Heart right ventricle (tissue), 16 donors: ENCODE measurements around the gene PKNOX2. TPM values are rescaled to one million over a fixed set of nuclear protein-coding genes. Genes with fewer than 3 reads are reported as not detected.

Experiments
- ATAC-seq, 8 donors: fragments of 200-7000 bp; cut with Tn5 transposase; one replicate each; pipeline ENCODE4 v1.9.1; 2020; ENCODE audit warnings: mild to moderate bottlenecking in 8 of 8, moderate library complexity in 8 of 8, moderate number of reproducible peaks in 1 of 8
- DNase-seq, 2 donors: peaks; one replicate each; pipeline ENCODE4 v3.0.0-alpha.2; 2020
- H3K27ac ChIP-seq, 10 donors: fragments of 200-600 bp; sonication (generic) in 2 of 10; one replicate each; pipeline versions ENCODE4 v1.5.0 to v1.8.0; 2020 to 2022; ENCODE audit warnings: mild to moderate bottlenecking in 3 of 10
- H3K27me3 ChIP-seq, 7 donors: fragments of 200-600 bp; one replicate each; pipeline ENCODE4 v1.8.0; 2021 to 2022; ENCODE audit warnings: mild to moderate bottlenecking in 2 of 7
- H3K36me3 ChIP-seq, 9 donors: fragments of 200-600 bp; sonication (generic) in 1 of 9; one replicate each; pipeline versions ENCODE4 v1.5.0 to v1.8.0; 2020 to 2022; ENCODE audit warnings: mild to moderate bottlenecking in 2 of 9
- H3K4me1 ChIP-seq, 9 donors: fragments of 200-600 bp; sonication (generic) in 1 of 9; one replicate each; pipeline versions ENCODE4 v1.5.0 to v1.8.0; 2020 to 2022; ENCODE audit warnings: mild to moderate bottlenecking in 4 of 9
- H3K4me3 ChIP-seq, 10 donors: fragments of 200-600 bp; sonication (generic) in 2 of 10; one replicate each; pipeline versions ENCODE4 v1.5.0 to v1.8.0; 2020 to 2022; ENCODE audit warnings: mild to moderate bottlenecking in 7 of 10, moderate library complexity in 2 of 10
- H3K9me3 ChIP-seq, 11 donors: fragments of 200-600 bp in 10 of 11; sonication (generic) in 2 of 11; one replicate each; pipeline versions ENCODE4 v1.5.0 to v1.8.0; 2013 to 2022; ENCODE audit warnings: mild to moderate bottlenecking in 2 of 11, control low read depth in 1 of 11, moderate library complexity in 1 of 11
- WGBS, 2 donors: extraction: QIAGEN DNeasy Blood & Tissue Kit; methylation state at CpG; one replicate each; pipeline ENCODE4 v1.1.7; 2013; ENCODE audit warnings: inconsistent platforms in 1 of 2; 5-methylcytosine and 5-hydroxymethylcytosine counted together
- intact Hi-C, 10 donors: fragments of 100-400 bp; cut with DNase I; formaldehyde crosslinking; loops; one replicate each; pipeline versions ENCODE4 v1.11.1 to v1.14.2; 2022
- polyA plus RNA-seq, 2 donors: library from polyadenylated mRNA; stranded (reverse); fragments of 200-250 nt; gene quantifications; one replicate each; pipeline ENCODE4 v1.2.3, GENCODE V29; 2013
- total RNA-seq, 10 donors: library from RNA; stranded (reverse); fragmentation: NEBNext Ultra II Directional in 3 of 10; extraction: Animal tissue kit (Norgen Biotek cat#: 25700) in 3 of 10; gene quantifications; one replicate each; pipeline versions ENCODE4 v1.2.1 to v1.2.4, GENCODE V29; 2021 to 2023
- TF ChIP-seq, protein P1 (sequence below), 9 donors: fragments of 200-600 bp; sonication (generic) in 2 of 9; IDR thresholded peaks; one replicate each; pipeline versions ENCODE4 v1.5.0 to v1.8.0; 2021 to 2022; ENCODE audit warnings: antibody characterized with exemption in 9 of 9, mild to moderate bottlenecking in 5 of 9, moderate library complexity in 1 of 9
- donor health status: Arrhythmogenic right ventricular cardiomyopathy.
- donor health status: ischemic (EF 13 %, LVEDD 7.1; RV severe dilation, severe dysfunction).
- donor health status: healthy with polysubstance abuse.
- donor health status: DM: no; HTN: yes; CAD: no.
- donor health status: DM: no; HTN: no; CAD: no.
- donor health status: ischemic (EF 25% LVEDD 6.9; RV normal size, moderate dysfunction).
- donor health status: ischemic (EF 25% LVEDD 5.7; RV mildly dilated, moderate dysfunction).
- donor health status: healthy.
- donor health status: DM: yes; HTN: yes; CAD: no.
- donor health status: Ischemic cardiomyopathy.
- donor health status: ischemic (EF 35%, LVEDD 5.7; RV mildly dilated, moderate dysfunction).
- donor health status: nonischemic (EF 11% LVEDD 7.7; RV severe dilation, severe dysfunction).
- donor health status: DM: yes; HTN: yes; CAD: no.
- donor health status: PGD.
- donor health status: ischemic (EF 29% LVEDD 5.4; RV normal size, mild dysfunction).
- donor health status: nonischemic (EF 23%, LVEDD 6.1; RV moderate dilation, normal function).

The PKNOX2 gene
- total and polyA plus RNA-seq, 12 donors = 2.5 to 5.8 (median 4.5) TPM

DNA sequence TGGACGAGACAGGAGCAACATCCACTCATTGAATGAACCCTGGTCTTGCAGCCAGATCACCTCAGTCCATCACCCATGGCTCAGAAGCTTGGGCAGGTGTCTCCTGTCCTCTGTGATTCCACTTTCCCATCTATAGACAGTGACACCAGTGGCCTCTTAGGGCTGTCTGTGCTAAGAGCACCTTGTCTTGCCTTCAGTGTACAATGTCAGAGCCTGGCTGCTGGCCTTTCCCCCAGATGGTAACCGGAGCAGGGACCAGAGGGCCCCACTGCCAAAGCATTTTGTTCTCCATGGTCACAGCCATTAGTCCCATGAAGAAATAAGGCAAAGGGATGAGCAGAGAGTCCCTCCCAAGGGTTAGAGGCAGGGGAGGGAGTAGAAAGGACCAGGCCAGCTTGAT is 35.4 kb downstream of the PKNOX2 start:
- WGBS, 2 donors = 96% methylated on average over 2 of the region's 2 CpGs
- TF ChIP-seq, protein P1, sequence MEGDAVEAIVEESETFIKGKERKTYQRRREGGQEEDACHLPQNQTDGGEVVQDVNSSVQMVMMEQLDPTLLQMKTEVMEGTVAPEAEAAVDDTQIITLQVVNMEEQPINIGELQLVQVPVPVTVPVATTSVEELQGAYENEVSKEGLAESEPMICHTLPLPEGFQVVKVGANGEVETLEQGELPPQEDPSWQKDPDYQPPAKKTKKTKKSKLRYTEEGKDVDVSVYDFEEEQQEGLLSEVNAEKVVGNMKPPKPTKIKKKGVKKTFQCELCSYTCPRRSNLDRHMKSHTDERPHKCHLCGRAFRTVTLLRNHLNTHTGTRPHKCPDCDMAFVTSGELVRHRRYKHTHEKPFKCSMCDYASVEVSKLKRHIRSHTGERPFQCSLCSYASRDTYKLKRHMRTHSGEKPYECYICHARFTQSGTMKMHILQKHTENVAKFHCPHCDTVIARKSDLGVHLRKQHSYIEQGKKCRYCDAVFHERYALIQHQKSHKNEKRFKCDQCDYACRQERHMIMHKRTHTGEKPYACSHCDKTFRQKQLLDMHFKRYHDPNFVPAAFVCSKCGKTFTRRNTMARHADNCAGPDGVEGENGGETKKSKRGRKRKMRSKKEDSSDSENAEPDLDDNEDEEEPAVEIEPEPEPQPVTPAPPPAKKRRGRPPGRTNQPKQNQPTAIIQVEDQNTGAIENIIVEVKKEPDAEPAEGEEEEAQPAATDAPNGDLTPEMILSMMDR (IDR thresholded peaks at IDR 0.05) = no peak
- no peaks in the 10 kb centered on the region for H3K27me3 ChIP-seq
- H3K9me3 ChIP-seq = no peaks in the 10 kb centered on the region
- H3K4me3 ChIP-seq = no peak overlapping the region
- no peak overlapping the region for H3K27ac ChIP-seq
- ATAC-seq (no peak), DNase-seq (no peak)
- no peaks in the 10 kb centered on the region for H3K36me3 ChIP-seq
- H3K4me1 ChIP-seq = peaks cover 0 to 19% (median 0%) of the 10 kb centered on the region in 9 donors
- intact Hi-C loops = no loop called here

DNA sequence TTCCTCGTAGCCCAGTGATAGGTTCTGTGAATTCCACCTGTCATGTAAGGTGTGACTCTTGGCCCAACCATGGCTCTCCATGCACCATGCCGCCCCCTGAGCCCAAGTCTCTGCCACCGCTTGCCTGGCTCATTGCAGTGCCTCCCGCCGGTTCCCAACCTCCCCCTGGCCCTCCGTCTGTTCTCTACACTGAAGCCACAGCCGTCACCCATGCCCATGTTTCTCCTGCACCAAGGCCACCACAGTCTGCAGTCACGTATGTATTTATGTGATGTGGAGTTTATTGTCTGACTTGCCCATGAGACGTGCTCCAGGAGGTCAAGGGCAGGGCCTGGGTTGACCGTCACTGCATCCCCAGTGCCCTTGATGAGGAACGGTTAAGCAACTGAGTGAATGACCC is 35.9 kb downstream of the PKNOX2 start:
- intact Hi-C loops = no loop called here
- H3K27me3 ChIP-seq = no peaks in the 10 kb centered on the region
- H3K36me3 ChIP-seq = no peaks in the 10 kb centered on the region
- no peak for DNase-seq
- no peak overlapping the region for H3K4me3 ChIP-seq
- ATAC-seq = no peak
- no peaks in the 10 kb centered on the region for H3K9me3 ChIP-seq
- peaks cover 0 to 19% (median 0%) of the 10 kb centered on the region in 9 donors for H3K4me1 ChIP-seq
- TF ChIP-seq, protein P1 (IDR thresholded peaks at IDR 0.05) = no peak
- no peak overlapping the region for H3K27ac ChIP-seq
- 96 to 97% methylated on average over 11 of the region's 11 CpGs for WGBS, 2 donors

DNA sequence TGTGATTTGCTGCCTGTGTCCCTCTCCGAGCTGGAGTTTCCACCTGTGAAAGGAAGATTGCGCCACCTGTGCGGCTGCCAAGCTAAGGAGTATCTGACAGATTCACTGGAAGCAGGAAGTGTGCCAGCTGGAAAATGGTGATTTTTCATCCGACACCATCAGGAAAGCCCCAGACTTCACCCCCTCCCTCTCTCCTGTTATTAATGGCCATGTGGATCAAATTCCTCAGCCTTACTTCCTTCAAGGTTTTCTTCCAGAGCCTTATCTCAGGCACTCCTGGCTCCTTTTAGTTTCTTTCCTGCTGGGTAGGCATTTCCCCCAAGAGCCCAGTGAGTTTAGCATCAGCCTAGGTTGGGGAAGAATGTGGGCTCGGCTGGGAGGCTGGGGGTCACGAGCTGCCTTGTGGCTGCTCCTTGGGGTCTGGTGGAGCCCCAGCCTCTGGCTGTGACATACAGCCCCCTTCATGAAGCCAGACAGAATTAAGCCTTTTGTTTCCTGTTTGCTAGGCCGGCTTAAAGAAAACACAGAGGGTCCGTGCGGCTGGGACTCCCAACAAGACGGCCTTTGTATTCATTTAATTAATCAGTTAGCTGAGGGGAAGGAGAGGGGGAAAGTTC is 37.1 kb downstream of the PKNOX2 start:
- 63 to 69% methylated on average over 10 of the region's 10 CpGs for WGBS, 2 donors
- intact Hi-C loops = no loop called here
- ATAC-seq = peak in 2 of 8 donors; percentile 26 to 31
- TF ChIP-seq, protein P1 (IDR thresholded peaks at IDR 0.05) = no peak
- Histone ChIP-seq H3K4me1 (peaks cover 0 to 19% (median 0%) of the 10 kb centered on the region in 9 donors), H3K4me3 (no peak overlapping the region), H3K27me3 (no peaks in the 10 kb centered on the region), H3K9me3 (no peaks in the 10 kb centered on the region), H3K27ac (no peak overlapping the region), H3K36me3 (no peaks in the 10 kb centered on the region)
- DNase-seq = no peak

DNA sequence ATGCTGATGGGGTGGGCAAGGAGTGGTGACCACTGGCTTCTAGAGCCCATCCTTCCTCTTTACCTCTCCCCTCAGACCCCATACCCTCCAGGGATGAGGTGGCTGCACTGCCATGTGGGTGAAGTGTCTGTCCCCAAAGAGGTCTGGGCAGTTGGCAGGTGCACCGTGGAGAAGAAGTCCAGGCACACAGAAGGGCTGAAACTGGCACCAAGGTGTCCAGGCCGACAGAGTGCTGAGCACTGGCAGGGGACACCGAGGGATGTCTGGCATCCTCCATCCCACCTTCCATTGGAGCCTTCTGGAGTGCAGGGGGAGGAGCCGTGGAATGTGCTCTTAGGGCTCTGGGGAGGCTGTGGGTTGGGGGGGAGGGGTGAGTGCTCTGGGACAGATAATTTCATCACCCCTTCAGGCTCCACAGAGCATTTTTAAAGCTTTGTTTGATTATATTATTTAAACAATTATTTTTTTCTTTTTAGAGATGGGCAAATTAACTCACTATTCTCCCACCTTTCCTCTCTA is 37.9 kb downstream of the PKNOX2 start:
- H3K27ac ChIP-seq = no peak overlapping the region
- H3K36me3 ChIP-seq = no peaks in the 10 kb centered on the region
- no peaks in the 10 kb centered on the region for H3K27me3 ChIP-seq
- intact Hi-C loops = no loop called here
- TF ChIP-seq, protein P1 (IDR thresholded peaks at IDR 0.05) = no peak
- WGBS, 2 donors = 50 to 65% methylated on average over 4 of the region's 4 CpGs
- no peak for DNase-seq
- ATAC-seq = no peak
- no peak overlapping the region for H3K4me3 ChIP-seq
- H3K9me3 ChIP-seq = no peaks in the 10 kb centered on the region
- H3K4me1 ChIP-seq = peaks cover 0 to 19% (median 0%) of the 10 kb centered on the region in 9 donors
